ENCODE measurements around the gene TRMT6.

GRCh38 chr20:5887386-5887785, 62.9 kb downstream of the TRMT6 start:
- no peak for TF ChIP-seq POLR2A (IDR thresholded peaks at IDR 0.05)
- TF ChIP-seq, protein P1, sequence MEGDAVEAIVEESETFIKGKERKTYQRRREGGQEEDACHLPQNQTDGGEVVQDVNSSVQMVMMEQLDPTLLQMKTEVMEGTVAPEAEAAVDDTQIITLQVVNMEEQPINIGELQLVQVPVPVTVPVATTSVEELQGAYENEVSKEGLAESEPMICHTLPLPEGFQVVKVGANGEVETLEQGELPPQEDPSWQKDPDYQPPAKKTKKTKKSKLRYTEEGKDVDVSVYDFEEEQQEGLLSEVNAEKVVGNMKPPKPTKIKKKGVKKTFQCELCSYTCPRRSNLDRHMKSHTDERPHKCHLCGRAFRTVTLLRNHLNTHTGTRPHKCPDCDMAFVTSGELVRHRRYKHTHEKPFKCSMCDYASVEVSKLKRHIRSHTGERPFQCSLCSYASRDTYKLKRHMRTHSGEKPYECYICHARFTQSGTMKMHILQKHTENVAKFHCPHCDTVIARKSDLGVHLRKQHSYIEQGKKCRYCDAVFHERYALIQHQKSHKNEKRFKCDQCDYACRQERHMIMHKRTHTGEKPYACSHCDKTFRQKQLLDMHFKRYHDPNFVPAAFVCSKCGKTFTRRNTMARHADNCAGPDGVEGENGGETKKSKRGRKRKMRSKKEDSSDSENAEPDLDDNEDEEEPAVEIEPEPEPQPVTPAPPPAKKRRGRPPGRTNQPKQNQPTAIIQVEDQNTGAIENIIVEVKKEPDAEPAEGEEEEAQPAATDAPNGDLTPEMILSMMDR (IDR thresholded peaks at IDR 0.05 in 8 of 11, conservative IDR thresholded peaks at IDR 0.05 in 3 of 11): no peak

Data from spleen (tissue), 7 donors.